ENCODE measurements around the gene AATK. TPM values are rescaled to one million over a fixed set of nuclear protein-coding genes. Genes with fewer than 3 reads are reported as not detected.

Gene AATK
- total RNA-seq, 2 experiments from 2014 or later, result 0.78 to 1.0 TPM

GRCh38 chr17:81123052-81124048 is 42.7 kb downstream of the AATK start:
- Mint-ChIP-seq H3K27me3 (no peaks in the 10 kb centered on the region), H3K27ac (no peak overlapping the region), H3K4me3 (no peak overlapping the region), H3K9me3 (no peaks in the 10 kb centered on the region), H3K36me3 (no peaks in the 10 kb centered on the region), H3K4me1 (ENCODE audit: low read depth) (peaks cover 5% of the 10 kb centered on the region)
- DNase-seq, result no peak
- CTCF ChIA-PET, result no interaction called here
- POLR2A ChIA-PET, result no interaction called here
- intact Hi-C loops (cut with micrococcal nuclease), result no loop called here

- Mint-ChIP-seq H3K4me3 (no peak overlapping the region), H3K27me3 (no peaks in the 10 kb centered on the region), H3K9me3 (no peaks in the 10 kb centered on the region), H3K36me3 (no peaks in the 10 kb centered on the region), H3K4me1 (ENCODE audit: low read depth) (peaks cover 5% of the 10 kb centered on the region), H3K27ac (no peak overlapping the region)
- DNase-seq, result no peak
- intact Hi-C loops (cut with micrococcal nuclease), result no loop called here
- ChIA-PET CTCF (interaction anchor here (1.0 kb wide), 1 partner anchor 20 kb away, joined by 3 read pairs; no protein-coding TSS in a partner anchor), POLR2A (no interaction called here)
Observed at GRCh38 chr17:81121841-81122733, 43.9 kb downstream of the AATK start.

- intact Hi-C loops (cut with micrococcal nuclease), result no loop called here
- CTCF ChIA-PET, result interaction anchor here (1.0 kb wide), 1 partner anchor 18 kb away, joined by 3 read pairs; no protein-coding TSS in a partner anchor
- H3K4me1 Mint-ChIP-seq (ENCODE audit: low read depth), result peaks cover 5% of the 10 kb centered on the region
Observed at GRCh38 chr17:81120695-81121621, 45.1 kb downstream of the AATK start.

GRCh38 chr17:81120149-81120484 is 45.9 kb downstream of the AATK start:
- intact Hi-C loops (cut with micrococcal nuclease), result no loop called here
- POLR2A ChIA-PET, result no interaction called here
- DNase-seq, result no peak
- H3K9me3 Mint-ChIP-seq, result no peaks in the 10 kb centered on the region
- H3K36me3 Mint-ChIP-seq, result no peaks in the 10 kb centered on the region
- no peaks in the 10 kb centered on the region for H3K27me3 Mint-ChIP-seq
- no peak overlapping the region for H3K27ac Mint-ChIP-seq
- H3K4me1 Mint-ChIP-seq (ENCODE audit: low read depth), result peaks cover 5% of the 10 kb centered on the region
- H3K4me3 Mint-ChIP-seq, result no peak overlapping the region
- CTCF ChIA-PET, result interaction anchor here (1.5 kb wide), 1 partner anchor 96 kb away, joined by 3 read pairs; no protein-coding TSS in a partner anchor

More at GRCh38 chr17:81120695-81121621, 45.1 kb downstream of the AATK start:
- H3K9me3 Mint-ChIP-seq, result no peaks in the 10 kb centered on the region
- H3K27me3 Mint-ChIP-seq, result no peaks in the 10 kb centered on the region
- H3K36me3 Mint-ChIP-seq, result no peaks in the 10 kb centered on the region
- H3K27ac Mint-ChIP-seq, result no peak overlapping the region
- DNase-seq, result no peak
- no peak overlapping the region for H3K4me3 Mint-ChIP-seq
- POLR2A ChIA-PET, result no interaction called here

GRCh38 chr17:81119223-81120148 is 46.5 kb downstream of the AATK start:
- peak; percentile 93 for DNase-seq
- H3K4me3 Mint-ChIP-seq, result peak overlapping the region; percentile 60
- H3K27me3 Mint-ChIP-seq, result no peaks in the 10 kb centered on the region
- peaks cover 5% of the 10 kb centered on the region for H3K4me1 Mint-ChIP-seq (ENCODE audit: low read depth)
- ChIA-PET CTCF (interaction anchor here (1.5 kb wide), 1 partner anchor 96 kb away, joined by 3 read pairs; no protein-coding TSS in a partner anchor), POLR2A (no interaction called here)
- no peaks in the 10 kb centered on the region for H3K36me3 Mint-ChIP-seq
- H3K9me3 Mint-ChIP-seq, result no peaks in the 10 kb centered on the region
- intact Hi-C loops (cut with micrococcal nuclease), result no loop called here
- H3K27ac Mint-ChIP-seq, result no peak overlapping the region

- no peak overlapping the region for H3K27ac Mint-ChIP-seq
- H3K27me3 Mint-ChIP-seq, result no peaks in the 10 kb centered on the region
- H3K9me3 Mint-ChIP-seq, result no peaks in the 10 kb centered on the region
- no peak for DNase-seq
- ChIA-PET POLR2A (no interaction called here), CTCF (interaction anchor here (0.7 to 1.5 kb wide), 2 partner anchors 17 to 95 kb away, joined by 3 read pairs; no protein-coding TSS in a partner anchor)
- intact Hi-C loops (cut with micrococcal nuclease), result no loop called here
- H3K36me3 Mint-ChIP-seq, result no peaks in the 10 kb centered on the region
- peaks cover 5% of the 10 kb centered on the region for H3K4me1 Mint-ChIP-seq (ENCODE audit: low read depth)
- peak overlapping the region; percentile 60 for H3K4me3 Mint-ChIP-seq
Observed at GRCh38 chr17:81118308-81119221, 47.5 kb downstream of the AATK start.

GRCh38 chr17:81117672-81118198 is 48.3 kb downstream of the AATK start:
- ChIA-PET CTCF (interaction anchor here (1.8 kb wide), 1 partner anchor 16 kb away, joined by 11 read pairs; no protein-coding TSS in a partner anchor), POLR2A (no interaction called here)
- no peak overlapping the region for H3K27ac Mint-ChIP-seq
- H3K9me3 Mint-ChIP-seq, result no peaks in the 10 kb centered on the region
- H3K36me3 Mint-ChIP-seq, result no peaks in the 10 kb centered on the region
- H3K4me1 Mint-ChIP-seq (ENCODE audit: low read depth), result peaks cover 5% of the 10 kb centered on the region
- no peak overlapping the region for H3K4me3 Mint-ChIP-seq
- intact Hi-C loops (cut with micrococcal nuclease), result no loop called here
- DNase-seq, result no peak
- no peaks in the 10 kb centered on the region for H3K27me3 Mint-ChIP-seq

- H3K36me3 Mint-ChIP-seq, result no peaks in the 10 kb centered on the region
- no peaks in the 10 kb centered on the region for H3K27me3 Mint-ChIP-seq
- ChIA-PET CTCF (interaction anchor here (0.6 to 1.8 kb wide), 3 partner anchors 13 to 404 kb away, joined by 3 to 11 read pairs (median 3); no protein-coding TSS in a partner anchor), POLR2A (no interaction called here)
- peaks cover 5% of the 10 kb centered on the region for H3K4me1 Mint-ChIP-seq (ENCODE audit: low read depth)
- intact Hi-C loops (cut with micrococcal nuclease), result no loop called here
- no peaks in the 10 kb centered on the region for H3K9me3 Mint-ChIP-seq
- H3K4me3 Mint-ChIP-seq, result no peak overlapping the region
- no peak overlapping the region for H3K27ac Mint-ChIP-seq
- no peak for DNase-seq
Observed at GRCh38 chr17:81116704-81117103, 49.3 kb downstream of the AATK start.

- no peaks in the 10 kb centered on the region for H3K9me3 Mint-ChIP-seq
- H3K4me3 Mint-ChIP-seq, result no peak overlapping the region
- no peak overlapping the region for H3K27ac Mint-ChIP-seq
- POLR2A ChIA-PET, result no interaction called here
- DNase-seq, result no peak
- intact Hi-C loops (cut with micrococcal nuclease), result no loop called here
- H3K36me3 Mint-ChIP-seq, result no peaks in the 10 kb centered on the region
- H3K27me3 Mint-ChIP-seq, result no peaks in the 10 kb centered on the region
- CTCF ChIA-PET, result interaction anchor here (0.6 to 1.8 kb wide), 4 partner anchors 12 to 405 kb away, joined by 3 to 11 read pairs (median 3); no protein-coding TSS in a partner anchor
- peaks cover 5% of the 10 kb centered on the region for H3K4me1 Mint-ChIP-seq (ENCODE audit: low read depth)
Observed at GRCh38 chr17:81115749-81116464, 50.1 kb downstream of the AATK start.

Measured in activated CD4-positive, alpha-beta memory T cell treated with anti-CD3 and anti-CD28 coated beads for 36 hours (primary cell).